GM18508 (cell line): ENCODE data around the gene SUN5.

Source experiments
- ATAC-seq: cut with Tn5 transposase; IDR thresholded peaks from one replicate; pipeline ENCODE4 v1.9.1; 2021; ENCODE audit warnings: moderate number of reproducible peaks; ENCODE audit not compliant: insufficient read depth, unreplicated experiment

SUN5 gene

GRCh38 chr20:33014336-33015113 is 10.3 kb upstream of the SUN5 start:
- no peak for ATAC-seq

GRCh38 chr20:33013701-33014326 is 9.6 kb upstream of the SUN5 start:
- ATAC-seq: no peak

GRCh38 chr20:33012327-33013189 is 8.3 kb upstream of the SUN5 start:
- ATAC-seq: no peak

GRCh38 chr20:33010674-33011449 is 6.6 kb upstream of the SUN5 start:
- ATAC-seq: no peak

GRCh38 chr20:33010133-33010504 is 5.9 kb upstream of the SUN5 start:
- ATAC-seq: no peak

- no peak for ATAC-seq
These were observed 5.2 kb upstream of the SUN5 start for GRCh38 chr20:33009214-33010132.

- ATAC-seq: no peak
These were observed 4.3 kb upstream of the SUN5 start for GRCh38 chr20:33008336-33009213.

GRCh38 chr20:33007376-33008335 is 3.4 kb upstream of the SUN5 start, which contains the start of gene BPIFB2:
Gene BPIFB2, plus strand, starts transcription at chr20:33007704. Its CDS starts 871 bp downstream, at chr20:33008575.
- no peak for ATAC-seq

- no peak for ATAC-seq
These were observed 2.6 kb upstream of the SUN5 start for GRCh38 chr20:33006776-33007375.

- no peak for ATAC-seq
These were observed 1.9 kb upstream of the SUN5 start for GRCh38 chr20:33005908-33006775.

GRCh38 chr20:33005132-33005566 is 916 bp upstream of the SUN5 start:
- ATAC-seq: no peak

GRCh38 chr20:33002087-33002808 is 2.0 kb downstream of the SUN5 start:
- ATAC-seq: no peak

GRCh38 chr20:33000802-33001466 is 3.3 kb downstream of the SUN5 start:
- no peak for ATAC-seq

- ATAC-seq: no peak
These were observed 4.5 kb downstream of the SUN5 start for GRCh38 chr20:32999603-33000250.
